Measurements from ENCODE around the gene MTCL3.
A peak's percentile ranks its signal among the peaks of the same experiment; 100 is the strongest.

MTCL3 gene

GRCh38 chr6:127471379-127472255 is 47.5 kb downstream of the MTCL3 start:
- 100% methylated on average over 1 of the region's 5 CpGs for WGBS (ENCODE audit: insufficient coverage)
- peaks cover 35% of the 10 kb centered on the region for H3K36me3 Mint-ChIP-seq
- Histone ChIP-seq H3K4me3 (ENCODE audit: control insufficient read depth in 1 of 2, extremely low read depth in 1 of 2, low read length in 1 of 2) (no peak overlapping the region), H3K27ac (ENCODE audit: low read length) (no peak overlapping the region), H3K9me3 (no peaks in the 10 kb centered on the region), H3K27me3 (replicated peaks in 1 of 2; ENCODE audit: control insufficient read depth in 2 of 2, extremely low read depth in 1 of 2, insufficient read depth in 2 of 2, low read length in 1 of 2) (peaks cover 0 to 5% of the 10 kb centered on the region in 2 experiments), H3K36me3 (ENCODE audit: control insufficient read depth in 2 of 2, extremely low read depth in 1 of 2, insufficient read depth in 1 of 2, low read length in 1 of 2) (no peaks in the 10 kb centered on the region), H3K4me1 (ENCODE audit: control insufficient read depth in 1 of 2, extremely low read depth in 1 of 2, insufficient read depth in 2 of 2, low read length in 2 of 2) (no peaks in the 10 kb centered on the region)
- no peak overlapping the region for H3K27ac Mint-ChIP-seq
- H3K4me3 Mint-ChIP-seq, result no peak overlapping the region
- ATAC-seq (replicated peaks in 1 of 4) (no peak), DNase-seq (no peak)
- H3K4me1 Mint-ChIP-seq, result no peaks in the 10 kb centered on the region
- ChIA-PET CTCF (no interaction called here), POLR2A (interaction anchor here in 1 of 2 donors (0.6 kb wide), 1 partner anchor 44 kb away, joined by 4 read pairs; no protein-coding TSS in a partner anchor)
- H3K27me3 Mint-ChIP-seq, result no peaks in the 10 kb centered on the region
- no peaks in the 10 kb centered on the region for H3K9me3 Mint-ChIP-seq

GRCh38 chr6:127468936-127469335 is 50.2 kb downstream of the MTCL3 start:
- Mint-ChIP-seq H3K27me3 (no peaks in the 10 kb centered on the region), H3K36me3 (peaks cover 22% of the 10 kb centered on the region), H3K4me1 (no peaks in the 10 kb centered on the region), H3K9me3 (no peaks in the 10 kb centered on the region), H3K27ac (no peak overlapping the region), H3K4me3 (no peak overlapping the region)
- H3K9me3 ChIP-seq, result no peaks in the 10 kb centered on the region
- ChIA-PET POLR2A (no interaction called here), CTCF (interaction anchor here (1.0 to 1.5 kb wide), 2 partner anchors 50 to 71 kb away, joined by 4 read pairs; no protein-coding TSS in a partner anchor)
- H3K36me3 ChIP-seq (ENCODE audit: control insufficient read depth in 2 of 2, extremely low read depth in 1 of 2, insufficient read depth in 1 of 2, low read length in 1 of 2), result no peaks in the 10 kb centered on the region
- H3K4me1 ChIP-seq (ENCODE audit: control insufficient read depth in 1 of 2, extremely low read depth in 1 of 2, insufficient read depth in 2 of 2, low read length in 2 of 2), result no peaks in the 10 kb centered on the region
- ATAC-seq (replicated peaks in 1 of 4) (no peak), DNase-seq (no peak)
- no peaks in the 10 kb centered on the region for H3K27me3 ChIP-seq (replicated peaks in 1 of 2; ENCODE audit: control insufficient read depth in 2 of 2, extremely low read depth in 1 of 2, insufficient read depth in 2 of 2, low read length in 1 of 2)
- H3K27ac ChIP-seq (ENCODE audit: low read length), result no peak overlapping the region
- WGBS (ENCODE audit: insufficient coverage), result no CpG with 5 or more reads among the region's 2 CpGs
- H3K4me3 ChIP-seq (ENCODE audit: control insufficient read depth in 1 of 2, extremely low read depth in 1 of 2, low read length in 1 of 2), result no peak overlapping the region

DNA sequence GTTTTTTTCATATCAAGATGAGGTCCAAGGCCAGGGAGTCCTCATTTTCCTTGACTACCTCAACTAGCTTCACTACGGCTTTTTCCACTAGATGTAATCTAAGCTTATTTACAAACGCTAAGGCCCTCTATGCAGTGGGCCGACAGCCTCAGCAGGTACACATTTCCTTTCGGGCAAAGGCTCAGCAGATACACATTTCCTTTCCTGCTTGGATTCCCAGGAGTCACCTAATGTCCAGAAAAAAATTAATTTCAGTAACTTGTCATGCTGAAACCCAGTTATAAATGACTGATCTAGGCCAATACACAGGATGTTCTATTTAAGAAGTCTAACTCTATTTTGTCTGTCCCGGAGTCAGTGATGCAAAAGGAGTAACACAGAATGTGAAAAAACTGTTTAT is 52.7 kb downstream of the MTCL3 start:
- Mint-ChIP-seq H3K27ac (no peak overlapping the region), H3K36me3 (peaks cover 7% of the 10 kb centered on the region), H3K27me3 (no peaks in the 10 kb centered on the region), H3K9me3 (no peaks in the 10 kb centered on the region), H3K4me1 (no peaks in the 10 kb centered on the region), H3K4me3 (no peak overlapping the region)
- 92% methylated on average over 4 of the region's 5 CpGs for WGBS (ENCODE audit: insufficient coverage)
- no peaks in the 10 kb centered on the region for H3K36me3 ChIP-seq (ENCODE audit: control insufficient read depth in 2 of 2, extremely low read depth in 1 of 2, insufficient read depth in 1 of 2, low read length in 1 of 2)
- no peaks in the 10 kb centered on the region for H3K27me3 ChIP-seq (replicated peaks in 1 of 2; ENCODE audit: control insufficient read depth in 2 of 2, extremely low read depth in 1 of 2, insufficient read depth in 2 of 2, low read length in 1 of 2)
- no peak overlapping the region for H3K4me3 ChIP-seq (ENCODE audit: control insufficient read depth in 1 of 2, extremely low read depth in 1 of 2, low read length in 1 of 2)
- H3K27ac ChIP-seq (ENCODE audit: low read length), result no peak overlapping the region
- no peak for DNase-seq
- H3K9me3 ChIP-seq, result no peaks in the 10 kb centered on the region
- ChIA-PET CTCF (interaction anchor here (0.6 to 2.4 kb wide), 10 partner anchors 11 to 1196 kb away, joined by 3 to 17 read pairs (median 4); no protein-coding TSS in a partner anchor), POLR2A (interaction anchor here in 1 of 2 donors (0.7 kb wide), 1 partner anchor 53 kb away, joined by 6 read pairs; the partner anchor contains the start of gene MTCL3)
- H3K4me1 ChIP-seq (ENCODE audit: control insufficient read depth in 1 of 2, extremely low read depth in 1 of 2, insufficient read depth in 2 of 2, low read length in 2 of 2), result no peaks in the 10 kb centered on the region
- no peak for ATAC-seq (replicated peaks in 1 of 4)

DNA sequence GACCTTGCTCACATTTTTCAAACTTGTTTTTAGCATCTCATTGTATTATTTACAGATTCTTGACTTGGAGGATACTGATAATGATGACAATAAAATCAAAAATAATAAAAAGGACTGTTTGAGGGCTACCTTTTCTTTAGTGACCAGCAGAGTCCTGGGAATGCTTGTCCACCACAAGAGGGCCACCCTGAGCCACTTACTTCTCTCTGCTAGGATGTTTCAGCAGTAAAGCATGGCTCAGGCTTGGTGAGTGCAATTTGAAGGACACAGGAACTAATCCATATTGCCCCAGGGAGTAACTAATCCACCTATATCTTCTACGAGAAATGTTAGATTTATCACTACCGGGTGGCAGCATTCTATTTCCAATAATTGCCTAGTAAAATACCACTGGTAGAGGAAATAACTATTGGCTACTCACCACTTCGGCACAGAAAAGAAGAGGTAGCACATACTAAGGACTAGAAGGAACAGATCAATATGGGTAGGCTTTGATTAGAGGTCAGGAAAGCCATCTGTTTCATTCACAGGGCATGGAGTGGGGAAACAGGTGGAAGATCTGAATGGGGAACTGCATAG is 54.2 kb downstream of the MTCL3 start:
- Histone ChIP-seq H3K9me3 (no peaks in the 10 kb centered on the region), H3K36me3 (ENCODE audit: control insufficient read depth in 2 of 2, extremely low read depth in 1 of 2, insufficient read depth in 1 of 2, low read length in 1 of 2) (no peaks in the 10 kb centered on the region), H3K27me3 (replicated peaks in 1 of 2; ENCODE audit: control insufficient read depth in 2 of 2, extremely low read depth in 1 of 2, insufficient read depth in 2 of 2, low read length in 1 of 2) (no peaks in the 10 kb centered on the region), H3K4me3 (ENCODE audit: control insufficient read depth in 1 of 2, extremely low read depth in 1 of 2, low read length in 1 of 2) (no peak overlapping the region), H3K4me1 (ENCODE audit: control insufficient read depth in 1 of 2, extremely low read depth in 1 of 2, insufficient read depth in 2 of 2, low read length in 2 of 2) (peaks cover 0 to 5% of the 10 kb centered on the region in 2 experiments), H3K27ac (ENCODE audit: low read length) (no peak overlapping the region)
- H3K4me1 Mint-ChIP-seq, result peaks cover 0 to 4% (median 0%) of the 10 kb centered on the region in 3 donors
- WGBS (ENCODE audit: insufficient coverage), result no CpG with 5 or more reads among the region's 3 CpGs
- DNase-seq (peak in 32 of 35 experiments; percentile 3 to 73 (median 40)), ATAC-seq (replicated peaks in 1 of 4) (peak; percentile 46 to 67 (median 58))
- H3K27ac Mint-ChIP-seq, result no peak overlapping the region
- peaks cover 4% of the 10 kb centered on the region for H3K36me3 Mint-ChIP-seq
- POLR2A ChIA-PET, result no interaction called here
- H3K27me3 Mint-ChIP-seq, result no peaks in the 10 kb centered on the region
- no peaks in the 10 kb centered on the region for H3K9me3 Mint-ChIP-seq
- no peak overlapping the region for H3K4me3 Mint-ChIP-seq
- CTCF ChIA-PET, result interaction anchor here (0.7 to 2.4 kb wide), 6 partner anchors 48 to 160 kb away, joined by 3 to 17 read pairs (median 4); no protein-coding TSS in a partner anchor

DNA sequence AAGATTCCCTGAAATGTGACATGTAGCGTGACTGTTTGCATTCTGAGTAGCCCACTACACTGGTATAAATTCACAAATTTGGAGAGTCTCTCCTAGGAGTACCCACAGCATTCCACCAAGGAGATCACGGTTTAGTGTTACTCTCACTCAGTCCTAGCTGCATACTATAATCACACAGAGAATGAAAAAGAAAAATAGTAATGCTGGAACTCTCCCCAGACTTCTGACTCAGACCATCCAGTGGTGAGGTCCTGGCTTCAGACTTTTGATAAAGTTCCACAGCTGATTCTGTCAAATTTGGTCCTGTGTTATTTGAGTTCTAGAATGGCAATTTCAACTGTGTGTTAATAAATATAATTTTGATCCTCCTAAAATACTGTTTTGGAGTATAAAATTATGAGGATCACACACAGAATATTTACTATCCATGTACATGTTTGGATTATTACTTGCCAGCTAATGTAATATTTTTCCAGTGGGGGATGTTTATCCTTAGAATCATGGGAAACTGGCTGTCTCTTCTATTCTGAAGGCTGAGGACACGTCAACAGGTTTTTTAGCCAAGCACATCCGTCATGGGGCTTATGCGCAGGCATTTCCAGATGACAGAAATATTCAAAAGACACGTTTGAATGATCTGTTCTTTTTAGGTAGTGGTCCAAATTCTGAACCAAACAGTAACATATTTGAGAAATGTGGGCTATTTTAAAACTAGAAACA is 54.8 kb downstream of the MTCL3 start:
- no peak overlapping the region for H3K4me3 Mint-ChIP-seq
- H3K36me3 Mint-ChIP-seq, result no peaks in the 10 kb centered on the region
- Histone ChIP-seq H3K27me3 (replicated peaks in 1 of 2; ENCODE audit: control insufficient read depth in 2 of 2, extremely low read depth in 1 of 2, insufficient read depth in 2 of 2, low read length in 1 of 2) (no peaks in the 10 kb centered on the region), H3K4me3 (ENCODE audit: control insufficient read depth in 1 of 2, extremely low read depth in 1 of 2, low read length in 1 of 2) (no peak overlapping the region), H3K36me3 (ENCODE audit: control insufficient read depth in 2 of 2, extremely low read depth in 1 of 2, insufficient read depth in 1 of 2, low read length in 1 of 2) (no peaks in the 10 kb centered on the region), H3K27ac (ENCODE audit: low read length) (no peak overlapping the region), H3K9me3 (no peaks in the 10 kb centered on the region), H3K4me1 (ENCODE audit: control insufficient read depth in 1 of 2, extremely low read depth in 1 of 2, insufficient read depth in 2 of 2, low read length in 2 of 2) (peaks cover 0 to 6% of the 10 kb centered on the region in 2 experiments)
- peaks cover 0 to 4% (median 0%) of the 10 kb centered on the region in 3 donors for H3K4me1 Mint-ChIP-seq
- H3K9me3 Mint-ChIP-seq, result no peaks in the 10 kb centered on the region
- ATAC-seq (replicated peaks in 1 of 4), result no peak
- DNase-seq, result no peak
- POLR2A ChIA-PET, result interaction anchor here (0.6 to 0.7 kb wide), 2 partner anchors 17 to 726 kb away, joined by 3 read pairs; no protein-coding TSS in a partner anchor
- 100% methylated on average over 1 of the region's 6 CpGs for WGBS (ENCODE audit: insufficient coverage)
- H3K27ac Mint-ChIP-seq, result no peak overlapping the region
- CTCF ChIA-PET, result interaction anchor here (0.7 to 1.6 kb wide), 5 partner anchors 18 to 160 kb away, joined by 3 to 6 read pairs (median 4); no protein-coding TSS in a partner anchor
- no peaks in the 10 kb centered on the region for H3K27me3 Mint-ChIP-seq

- no peaks in the 10 kb centered on the region for H3K27me3 ChIP-seq (replicated peaks in 1 of 2; ENCODE audit: control insufficient read depth in 2 of 2, extremely low read depth in 1 of 2, insufficient read depth in 2 of 2, low read length in 1 of 2)
- no peaks in the 10 kb centered on the region for H3K9me3 ChIP-seq
- DNase-seq (no peak), ATAC-seq (replicated peaks in 1 of 4) (no peak)
- Mint-ChIP-seq H3K27ac (no peak overlapping the region), H3K4me3 (no peak overlapping the region), H3K4me1 (peaks cover 0 to 4% (median 0%) of the 10 kb centered on the region in 3 donors), H3K36me3 (no peaks in the 10 kb centered on the region), H3K9me3 (no peaks in the 10 kb centered on the region), H3K27me3 (no peaks in the 10 kb centered on the region)
- no peak overlapping the region for H3K4me3 ChIP-seq (ENCODE audit: control insufficient read depth in 1 of 2, extremely low read depth in 1 of 2, low read length in 1 of 2)
- H3K36me3 ChIP-seq (ENCODE audit: control insufficient read depth in 2 of 2, extremely low read depth in 1 of 2, insufficient read depth in 1 of 2, low read length in 1 of 2), result no peaks in the 10 kb centered on the region
- H3K27ac ChIP-seq (ENCODE audit: low read length), result no peak overlapping the region
- ChIA-PET POLR2A (no interaction called here), CTCF (interaction anchor here (0.8 to 1.6 kb wide), 3 partner anchors 50 to 161 kb away, joined by 3 read pairs; no protein-coding TSS in a partner anchor)
- WGBS (ENCODE audit: insufficient coverage), result 94% methylated on average over 4 of the region's 5 CpGs
- H3K4me1 ChIP-seq (ENCODE audit: control insufficient read depth in 1 of 2, extremely low read depth in 1 of 2, insufficient read depth in 2 of 2, low read length in 2 of 2), result peaks cover 0 to 6% of the 10 kb centered on the region in 2 experiments
Observed at GRCh38 chr6:127463056-127463455, 56.1 kb downstream of the MTCL3 start.

All from T-cell (primary cell).